GM12872 (cell line): ENCODE results near the gene AGR3.

Experiments used
- TF ChIP-seq, protein P1 (sequence below): IDR thresholded peaks from 3 replicates; pipeline ENCODE4 v1.5.1; 2011; ENCODE audit warnings: low read depth, mild to moderate bottlenecking, low read length, moderate library complexity; ENCODE audit not compliant: insufficient read depth

AGR3 gene

DNA sequence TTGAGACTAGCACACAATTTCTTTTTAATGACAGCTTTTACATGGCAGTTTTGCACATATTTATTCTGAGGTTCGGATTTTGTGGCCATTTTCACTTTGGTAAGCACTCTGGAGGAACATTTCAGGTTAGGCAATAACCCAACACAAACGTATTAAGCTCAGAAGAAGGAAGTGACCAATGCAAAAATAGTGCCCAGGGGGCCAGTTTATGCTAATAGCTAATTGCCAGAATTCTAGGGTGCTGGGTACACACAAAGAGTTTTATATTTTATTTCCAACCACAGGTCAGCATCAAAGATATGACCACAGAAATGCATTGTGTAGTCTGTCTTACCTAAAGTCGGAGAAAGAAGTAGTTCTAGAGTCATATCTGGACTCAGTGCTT lies 68.6 kb downstream of the AGR3 start:
- TF ChIP-seq, protein P1, sequence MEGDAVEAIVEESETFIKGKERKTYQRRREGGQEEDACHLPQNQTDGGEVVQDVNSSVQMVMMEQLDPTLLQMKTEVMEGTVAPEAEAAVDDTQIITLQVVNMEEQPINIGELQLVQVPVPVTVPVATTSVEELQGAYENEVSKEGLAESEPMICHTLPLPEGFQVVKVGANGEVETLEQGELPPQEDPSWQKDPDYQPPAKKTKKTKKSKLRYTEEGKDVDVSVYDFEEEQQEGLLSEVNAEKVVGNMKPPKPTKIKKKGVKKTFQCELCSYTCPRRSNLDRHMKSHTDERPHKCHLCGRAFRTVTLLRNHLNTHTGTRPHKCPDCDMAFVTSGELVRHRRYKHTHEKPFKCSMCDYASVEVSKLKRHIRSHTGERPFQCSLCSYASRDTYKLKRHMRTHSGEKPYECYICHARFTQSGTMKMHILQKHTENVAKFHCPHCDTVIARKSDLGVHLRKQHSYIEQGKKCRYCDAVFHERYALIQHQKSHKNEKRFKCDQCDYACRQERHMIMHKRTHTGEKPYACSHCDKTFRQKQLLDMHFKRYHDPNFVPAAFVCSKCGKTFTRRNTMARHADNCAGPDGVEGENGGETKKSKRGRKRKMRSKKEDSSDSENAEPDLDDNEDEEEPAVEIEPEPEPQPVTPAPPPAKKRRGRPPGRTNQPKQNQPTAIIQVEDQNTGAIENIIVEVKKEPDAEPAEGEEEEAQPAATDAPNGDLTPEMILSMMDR, result no peak

DNA sequence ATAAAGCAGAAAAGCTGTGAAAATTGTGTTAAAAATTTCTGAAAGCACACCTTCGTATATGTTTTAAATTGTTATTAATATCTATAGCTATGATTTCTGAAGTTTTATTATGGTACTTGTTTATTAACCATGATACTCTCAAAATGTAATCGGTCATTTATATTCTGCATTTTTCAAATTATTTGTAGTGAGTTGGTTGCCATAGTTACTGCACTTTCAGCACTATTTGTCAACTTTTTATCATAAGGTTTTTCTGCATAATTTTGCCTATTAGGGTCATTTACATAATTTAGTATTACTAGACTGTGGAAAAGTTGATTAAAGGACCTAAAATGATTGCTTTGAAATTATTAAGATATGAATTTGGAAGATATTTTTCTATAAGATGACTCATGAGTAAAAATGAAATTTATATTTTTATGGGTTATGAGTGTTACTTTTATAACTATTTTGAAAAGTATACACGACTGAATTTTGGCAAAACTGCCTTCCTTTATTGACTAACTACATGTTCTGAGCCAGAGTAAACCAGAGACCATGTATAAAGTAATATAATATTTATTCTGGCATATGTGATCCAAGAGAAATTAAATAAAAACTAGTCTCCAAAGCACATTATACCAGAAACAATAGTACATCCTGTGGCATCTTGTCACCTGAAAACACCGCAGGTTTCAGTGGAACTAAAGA lies 69.1 kb downstream of the AGR3 start:
- TF ChIP-seq, protein P1, result no peak

DNA sequence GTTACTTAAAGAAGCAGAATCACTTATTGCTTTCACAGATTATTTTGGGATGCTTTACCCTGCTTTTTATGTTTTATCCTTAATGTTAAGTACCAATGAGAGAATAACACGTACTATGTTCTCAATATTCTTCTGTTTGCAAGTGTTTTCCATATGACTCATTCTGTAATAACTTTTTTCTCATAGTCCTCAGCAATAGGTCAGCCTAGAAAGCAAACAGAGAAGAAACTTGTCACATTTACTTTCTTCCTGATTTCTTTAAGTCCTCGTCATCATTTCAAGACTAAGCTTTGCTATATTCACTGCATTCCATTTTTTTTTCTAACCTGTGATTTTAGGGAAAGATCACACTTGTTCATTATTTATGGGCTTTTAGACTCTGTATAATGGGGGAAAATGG lies 70.2 kb downstream of the AGR3 start:
- TF ChIP-seq, protein P1, result no peak

DNA sequence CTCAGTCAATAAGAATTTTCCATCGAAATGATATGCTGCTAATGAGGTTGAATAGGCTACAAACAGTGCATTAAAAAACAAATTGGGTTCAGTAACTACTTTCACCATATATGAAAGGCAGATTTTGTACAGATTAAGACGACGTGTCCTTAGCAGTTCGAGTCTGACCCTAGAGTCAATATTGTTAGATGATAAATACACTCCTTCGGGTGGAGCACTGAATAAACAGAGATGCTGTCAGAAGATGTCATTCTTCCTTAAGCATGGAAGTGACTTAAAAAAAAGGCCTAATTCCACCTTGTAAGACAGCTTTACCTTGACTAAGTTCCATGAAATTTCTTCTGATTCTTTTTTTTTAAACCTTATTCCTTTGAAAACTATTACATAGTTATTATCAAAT lies 71.2 kb downstream of the AGR3 start:
- TF ChIP-seq, protein P1, result no peak

DNA sequence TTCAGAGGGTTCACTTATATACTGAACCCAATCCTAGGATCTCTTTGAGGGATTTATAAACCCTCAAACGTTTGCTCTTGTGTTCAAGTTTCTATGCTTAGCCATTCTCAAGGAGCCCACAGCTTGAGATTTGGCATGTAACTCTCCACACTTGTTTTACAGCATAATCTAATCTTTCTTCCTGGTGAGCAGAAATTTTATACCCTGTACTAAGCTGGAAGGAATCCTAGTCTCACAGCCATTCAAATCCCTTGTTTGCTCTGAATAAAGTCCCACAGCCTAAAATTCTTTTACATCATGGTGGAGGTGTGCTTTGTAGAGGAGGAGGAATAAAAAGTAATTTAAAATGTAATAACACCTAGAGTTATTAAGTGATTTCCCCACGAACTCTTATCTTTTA lies 71.7 kb downstream of the AGR3 start:
- TF ChIP-seq, protein P1, result no peak
